GM21619 (cell line): ENCODE data around the gene BHLHA15.

Source experiments
- ATAC-seq: cut with Tn5 transposase; IDR thresholded peaks from one replicate; pipeline ENCODE4 v1.9.1; 2021; ENCODE audit not compliant: unreplicated experiment

The BHLHA15 gene

GRCh38 chr7:98186452-98187137, 24.6 kb upstream of the BHLHA15 start:
- no peak for ATAC-seq

GRCh38 chr7:98187138-98187502, 24.1 kb upstream of the BHLHA15 start:
- ATAC-seq, result no peak

- no peak for ATAC-seq
These were observed 21.7 kb upstream of the BHLHA15 start for GRCh38 chr7:98189559-98189958.

GRCh38 chr7:98191668-98192431, 19.4 kb upstream of the BHLHA15 start:
- no peak for ATAC-seq

GRCh38 chr7:98192781-98193457, 18.3 kb upstream of the BHLHA15 start:
- no peak for ATAC-seq

GRCh38 chr7:98193474-98194180, 17.6 kb upstream of the BHLHA15 start:
- ATAC-seq, result no peak

- no peak for ATAC-seq
These were observed 17.1 kb upstream of the BHLHA15 start for GRCh38 chr7:98194186-98194585.

GRCh38 chr7:98194672-98195457, 16.4 kb upstream of the BHLHA15 start:
- no peak for ATAC-seq

GRCh38 chr7:98196706-98197605, 14.3 kb upstream of the BHLHA15 start:
- ATAC-seq, result no peak

- ATAC-seq, result no peak
These were observed 12.1 kb upstream of the BHLHA15 start for GRCh38 chr7:98199131-98199530.

GRCh38 chr7:98200364-98200763, 10.9 kb upstream of the BHLHA15 start:
- ATAC-seq, result peak; percentile 41

GRCh38 chr7:98202367-98203195, 8.7 kb upstream of the BHLHA15 start:
- peak; percentile 91 for ATAC-seq

GRCh38 chr7:98203261-98203963, 7.8 kb upstream of the BHLHA15 start:
- ATAC-seq, result peak; percentile 24

GRCh38 chr7:98203964-98204605, 7.2 kb upstream of the BHLHA15 start:
- no peak for ATAC-seq

GRCh38 chr7:98204670-98205069, 6.6 kb upstream of the BHLHA15 start:
- ATAC-seq, result no peak

- ATAC-seq, result no peak
These were observed 5.9 kb upstream of the BHLHA15 start for GRCh38 chr7:98205162-98205845.
